GM21526 (cell line): ENCODE results near the gene RETREG1.
"Not testable (repeated sequence)": the region's sequence is repeated elsewhere in the genome, so short reads cannot be mapped to it uniquely, and the experiment has no call there.

Experiments
- ATAC-seq: cut with Tn5 transposase; IDR thresholded peaks from one replicate; pipeline ENCODE4 v1.9.1; 2021; ENCODE audit warnings: moderate library complexity; ENCODE audit not compliant: unreplicated experiment, low FRiP score

Gene RETREG1

GRCh38 chr5:16616536-16617273 lies at the start of gene RETREG1:
TSS of gene RETREG1 (minus strand) at chr5:16616997. CDS start at chr5:16616971, 26 bp downstream.
- peak; percentile 73 for ATAC-seq

DNA sequence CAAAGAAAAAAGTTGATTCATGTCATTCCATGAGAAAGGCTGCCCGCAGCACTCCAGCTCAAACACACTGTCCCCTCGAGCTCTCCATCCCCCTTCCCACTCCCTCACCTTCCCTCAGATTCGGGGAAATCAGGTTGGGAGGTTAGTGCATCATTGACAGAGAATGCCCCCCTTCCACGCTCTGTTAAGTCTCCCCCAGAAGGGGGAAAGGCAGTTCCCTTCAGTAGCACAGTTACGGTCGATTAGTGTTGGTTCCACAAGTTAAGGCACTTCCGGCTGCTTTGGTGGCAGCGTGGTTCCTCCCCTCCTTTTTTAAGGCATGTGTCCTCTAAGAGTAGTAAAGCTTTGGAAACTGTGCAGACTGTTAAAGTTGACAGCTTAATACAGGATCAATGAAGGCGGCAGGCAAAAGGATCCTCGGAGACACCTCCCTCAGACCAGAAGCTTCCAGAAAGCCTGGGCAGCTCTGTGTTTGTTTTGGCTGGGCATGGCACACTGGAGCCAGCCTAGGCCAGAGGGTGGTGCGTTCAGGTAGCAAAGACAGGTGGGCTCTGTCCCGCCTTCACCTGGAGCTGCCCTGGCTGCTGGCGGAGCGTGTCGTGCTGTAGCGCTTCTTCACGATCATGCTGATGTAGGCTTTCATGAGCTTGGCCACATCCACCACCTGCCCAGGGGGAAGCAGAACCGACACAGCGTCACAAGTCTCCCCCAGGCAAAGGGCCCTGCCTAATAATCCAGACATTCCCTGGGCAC lies 49.5 kb upstream of the RETREG1 start:
- ATAC-seq: no peak

GRCh38 chr5:16665601-16666000 lies 48.8 kb upstream of the RETREG1 start:
- ATAC-seq: no peak

DNA sequence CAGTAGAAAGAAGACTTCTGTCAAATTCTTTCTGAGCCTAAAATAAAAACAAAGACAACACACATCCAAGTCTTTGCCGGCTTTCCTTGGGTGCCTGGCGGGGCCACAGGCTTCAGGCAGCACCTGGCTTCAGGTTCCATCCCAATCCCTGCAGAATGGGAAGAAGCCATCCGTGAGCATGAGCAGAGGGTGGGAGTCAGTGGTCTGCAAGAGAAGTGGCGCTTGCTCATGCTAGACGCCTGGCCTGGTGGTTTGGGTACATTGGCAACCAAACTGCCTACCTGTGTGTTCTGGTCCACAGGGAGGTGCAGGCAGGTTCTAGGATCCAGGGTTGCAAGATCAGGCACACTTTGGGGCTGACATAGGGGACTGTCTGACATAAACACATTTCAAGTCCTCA lies 47.6 kb upstream of the RETREG1 start:
- ATAC-seq: no peak

GRCh38 chr5:16663840-16664239 lies 47.0 kb upstream of the RETREG1 start:
- ATAC-seq: no peak

- no peak for ATAC-seq
Observed at GRCh38 chr5:16661713-16662112, 44.9 kb upstream of the RETREG1 start.

- no peak for ATAC-seq
Observed at GRCh38 chr5:16660982-16661381, 44.2 kb upstream of the RETREG1 start.

DNA sequence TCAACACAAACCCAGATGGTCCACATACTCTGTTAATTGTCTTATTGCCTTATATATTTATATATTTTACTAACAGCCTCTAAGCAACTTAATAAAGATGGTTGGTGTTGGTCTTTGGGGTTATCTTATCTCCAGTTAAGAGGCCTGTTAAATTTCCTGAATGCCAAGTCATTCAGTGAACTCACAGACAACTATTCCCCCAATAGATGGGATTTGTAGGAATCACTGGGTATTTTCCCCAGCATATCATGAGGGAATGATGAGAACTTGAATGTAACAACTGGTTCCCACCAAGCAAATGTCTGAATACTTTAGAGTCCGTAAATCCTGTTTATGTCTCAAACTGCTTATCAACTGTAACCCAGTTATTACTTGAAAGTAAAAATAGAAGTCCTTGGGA lies 42.7 kb upstream of the RETREG1 start:
- no peak for ATAC-seq

DNA sequence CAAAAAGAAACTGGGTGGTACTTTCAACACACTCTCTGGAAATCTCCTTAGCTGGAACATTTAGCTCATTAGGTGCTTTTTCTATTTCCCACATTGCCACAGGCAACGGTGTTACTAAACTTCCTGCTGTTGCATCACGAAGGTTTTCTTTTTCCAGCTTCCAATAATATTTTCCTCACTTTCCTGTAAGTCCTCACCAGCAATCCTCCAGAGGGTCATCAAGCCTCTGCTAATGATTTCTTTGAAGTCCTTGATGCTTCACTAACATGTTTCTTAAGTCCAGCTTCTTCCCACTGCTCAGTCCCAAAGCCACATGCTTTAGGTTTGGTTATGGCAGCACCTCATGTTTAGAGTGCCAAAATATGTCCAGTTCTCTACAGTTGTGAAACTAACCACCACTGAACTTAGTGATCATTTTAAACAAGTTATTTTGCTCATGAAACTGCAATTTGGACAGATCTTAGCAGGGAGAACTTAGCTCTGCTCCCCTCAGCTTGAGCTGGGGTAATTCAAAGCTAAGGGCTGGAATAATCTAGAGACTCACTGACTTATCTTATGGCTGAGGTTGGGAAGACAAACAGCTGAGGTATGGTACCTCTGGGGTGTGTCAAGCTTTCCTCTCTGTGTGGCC lies 39.9 kb upstream of the RETREG1 start:
- no peak for ATAC-seq

GRCh38 chr5:16654647-16655334 lies 38.0 kb upstream of the RETREG1 start:
- no peak for ATAC-seq

- not testable (repeated sequence) for ATAC-seq
Observed at GRCh38 chr5:16648739-16649138, 31.9 kb upstream of the RETREG1 start.

DNA sequence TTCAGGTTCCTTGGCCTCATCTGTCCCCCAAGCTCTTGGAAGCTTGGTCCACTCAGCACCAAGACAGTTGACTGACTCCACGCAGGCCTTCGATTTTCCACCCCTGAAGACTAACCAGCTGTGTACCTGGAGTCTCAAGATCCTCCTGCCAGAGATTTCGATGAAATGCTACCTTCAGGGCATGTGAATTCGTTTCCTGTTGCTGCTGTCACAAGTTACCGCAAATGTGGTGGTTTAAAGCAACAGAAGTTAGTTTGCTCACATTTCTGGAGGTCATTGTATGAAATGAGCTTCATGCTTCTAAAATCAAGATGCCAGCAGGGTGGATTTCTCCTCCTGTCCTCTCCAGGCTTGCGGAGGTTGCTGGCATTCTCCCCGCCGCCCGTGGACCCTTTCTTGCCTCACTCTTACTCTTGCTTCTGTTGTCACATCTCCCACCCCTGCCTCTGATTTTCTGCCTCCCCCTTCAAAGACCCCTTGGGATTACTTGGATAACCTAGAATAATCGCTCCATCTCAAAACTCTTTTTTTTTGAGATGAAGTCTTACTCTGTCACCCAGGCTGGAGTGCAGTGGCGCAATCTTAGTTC lies 27.6 kb upstream of the RETREG1 start:
- no peak for ATAC-seq

DNA sequence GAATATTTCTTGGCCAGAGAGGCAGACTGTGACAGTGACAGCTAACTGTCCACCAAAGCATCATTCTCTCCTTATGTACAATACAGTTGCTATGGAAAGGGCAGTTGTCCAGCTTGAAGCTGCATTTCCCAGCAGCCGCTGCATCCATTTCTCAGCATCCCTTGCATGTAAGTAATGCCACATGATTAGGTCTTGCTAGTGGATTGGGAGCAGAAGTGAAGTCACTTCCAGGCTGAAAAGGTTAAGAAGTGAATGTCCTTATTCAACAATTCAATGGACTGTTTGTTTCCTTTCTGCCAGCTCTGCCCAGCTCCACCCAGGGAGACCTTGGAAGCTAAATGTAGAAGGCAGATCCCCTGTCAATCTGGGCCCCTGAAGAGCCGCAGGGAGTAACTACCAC lies 26.1 kb upstream of the RETREG1 start:
- ATAC-seq: no peak

GRCh38 chr5:16639206-16639605 lies 22.4 kb upstream of the RETREG1 start:
- ATAC-seq: no peak

GRCh38 chr5:16628376-16628775 lies 11.6 kb upstream of the RETREG1 start:
- ATAC-seq: no peak

GRCh38 chr5:16626696-16627264 lies 10.0 kb upstream of the RETREG1 start:
- ATAC-seq: peak; percentile 75

- ATAC-seq: no peak
Observed at GRCh38 chr5:16625096-16625495, 8.3 kb upstream of the RETREG1 start.

- no peak for ATAC-seq
Observed at GRCh38 chr5:16619136-16619535, 2.3 kb upstream of the RETREG1 start.

DNA sequence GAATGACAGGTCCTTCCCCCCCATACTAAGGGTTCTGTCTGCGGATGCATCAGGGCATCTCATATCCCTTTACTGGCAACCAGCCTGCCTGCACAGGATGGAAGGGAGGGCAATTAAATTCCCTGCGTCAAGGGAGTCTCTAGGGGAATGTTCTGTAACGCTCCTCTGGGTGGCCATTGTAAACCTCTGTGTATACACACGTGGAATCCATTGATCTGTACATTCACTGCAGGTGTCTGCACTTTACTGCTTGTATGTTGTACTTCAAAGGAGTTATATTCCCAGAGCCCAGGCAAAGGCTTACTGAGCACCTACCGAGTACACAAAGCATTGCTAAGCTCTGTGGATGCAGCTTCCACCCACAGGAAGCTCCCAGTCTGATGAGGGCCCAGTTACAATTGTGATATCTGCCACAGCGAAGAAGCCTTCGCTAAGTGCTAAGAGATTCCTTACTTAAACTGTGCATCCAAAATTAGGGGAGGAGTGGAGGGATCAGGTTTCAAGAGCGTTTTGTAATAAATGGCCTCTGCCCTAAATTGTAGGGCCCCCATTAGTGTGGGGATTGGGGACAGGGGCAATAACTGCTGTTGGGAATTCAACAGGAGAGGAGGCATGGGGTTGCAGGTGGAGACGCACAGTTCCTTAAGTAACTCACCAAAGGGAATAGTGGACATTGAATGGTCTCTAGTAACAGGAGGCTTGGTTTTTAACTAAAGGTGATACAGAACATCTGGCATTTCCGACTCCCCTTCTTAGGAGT lies 1.5 kb upstream of the RETREG1 start:
- ATAC-seq: no peak
